PC-3 (cell line): Measurements from ENCODE around the gene VAT1L.

ENCODE experiments used
- EZH2phosphoT487 ChIP-seq: fragments of 300-600 bp; sonication (generic); IDR thresholded peaks from 2 replicates; pipeline ENCODE4 v1.6.1; 2018; ENCODE audit warnings: mild to moderate bottlenecking, antibody characterized with exemption, low read length, borderline replicate concordance
- TF ChIP-seq, protein P1 (sequence below): fragments of 300-600 bp; sonication (generic); conservative IDR thresholded peaks from 2 replicates; pipeline ENCODE4 v1.5.1; 2017; ENCODE audit warnings: antibody characterized with exemption, low read depth, mild to moderate bottlenecking, low read length

DNA sequence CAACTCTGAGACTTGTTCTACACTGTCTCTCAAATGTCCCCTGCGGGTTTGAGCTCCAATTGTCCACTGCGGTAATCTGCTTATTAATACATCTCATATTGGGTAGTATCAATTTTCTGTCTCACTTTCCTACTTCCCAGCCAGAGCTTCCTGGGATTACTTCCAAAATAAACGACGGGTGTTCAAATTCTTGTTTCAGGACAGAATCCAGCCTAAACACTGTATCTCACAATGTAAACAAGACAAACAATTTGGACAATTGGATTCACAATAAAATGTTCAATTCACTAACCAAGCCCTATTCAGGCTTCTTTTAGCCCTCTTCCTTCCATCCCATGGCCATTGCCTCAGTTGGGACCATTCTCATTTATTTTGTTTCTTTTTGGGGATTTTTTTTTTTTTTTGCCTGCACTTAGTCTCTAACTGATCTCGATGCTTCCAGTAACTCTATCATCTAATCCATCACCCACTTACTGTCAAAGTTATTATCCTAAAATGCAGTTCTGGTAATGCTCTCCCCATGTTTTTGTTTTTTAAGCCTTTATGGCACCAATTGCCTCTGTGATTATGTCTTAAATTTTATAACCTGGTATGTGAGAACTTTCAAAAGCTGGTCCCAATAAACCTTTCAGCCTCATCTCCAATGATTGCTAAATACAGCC lies 2.0 kb upstream of the VAT1L start:
- TF ChIP-seq EZH2phosphoT487 = no peak
- TF ChIP-seq, protein P1, sequence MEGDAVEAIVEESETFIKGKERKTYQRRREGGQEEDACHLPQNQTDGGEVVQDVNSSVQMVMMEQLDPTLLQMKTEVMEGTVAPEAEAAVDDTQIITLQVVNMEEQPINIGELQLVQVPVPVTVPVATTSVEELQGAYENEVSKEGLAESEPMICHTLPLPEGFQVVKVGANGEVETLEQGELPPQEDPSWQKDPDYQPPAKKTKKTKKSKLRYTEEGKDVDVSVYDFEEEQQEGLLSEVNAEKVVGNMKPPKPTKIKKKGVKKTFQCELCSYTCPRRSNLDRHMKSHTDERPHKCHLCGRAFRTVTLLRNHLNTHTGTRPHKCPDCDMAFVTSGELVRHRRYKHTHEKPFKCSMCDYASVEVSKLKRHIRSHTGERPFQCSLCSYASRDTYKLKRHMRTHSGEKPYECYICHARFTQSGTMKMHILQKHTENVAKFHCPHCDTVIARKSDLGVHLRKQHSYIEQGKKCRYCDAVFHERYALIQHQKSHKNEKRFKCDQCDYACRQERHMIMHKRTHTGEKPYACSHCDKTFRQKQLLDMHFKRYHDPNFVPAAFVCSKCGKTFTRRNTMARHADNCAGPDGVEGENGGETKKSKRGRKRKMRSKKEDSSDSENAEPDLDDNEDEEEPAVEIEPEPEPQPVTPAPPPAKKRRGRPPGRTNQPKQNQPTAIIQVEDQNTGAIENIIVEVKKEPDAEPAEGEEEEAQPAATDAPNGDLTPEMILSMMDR = no peak
